OCI-LY1 (cell line): Measurements from ENCODE around the gene SOS1.

ENCODE experiments used
- H2AFZ ChIP-seq: fragments of 200-600 bp; sonication (generic), shearing (Covaris generic); 2 replicates; pipeline ENCODE4 v1.6.0; 2014; ENCODE audit warnings: antibody characterized with exemption, mild to moderate bottlenecking, low read length
- H3F3A ChIP-seq: fragments of 200-600 bp; sonication (generic), shearing (Covaris generic); 2 replicates; pipeline ENCODE4 v1.6.0; 2014; ENCODE audit warnings: mild to moderate bottlenecking, antibody characterized with exemption, low read length, moderate library complexity; ENCODE audit not compliant: insufficient read depth
- H3K27ac ChIP-seq: fragments of 200-600 bp; sonication (generic); 2 replicates; pipeline ENCODE4 v1.5.1; 2014; ENCODE audit warnings: low read length, mixed run types, mild to moderate bottlenecking, low read depth; ENCODE audit not compliant: poor library complexity, severe bottlenecking
- H3K27me3 ChIP-seq: fragments of 200-600 bp; sonication (generic); 2 replicates; pipeline ENCODE4 v1.6.0; 2014; ENCODE audit warnings: antibody characterized with exemption, mild to moderate bottlenecking, low read length, moderate library complexity; ENCODE audit not compliant: insufficient read depth
- H3K36me3 ChIP-seq: fragments of 200-600 bp; sonication (generic); 2 replicates; pipeline ENCODE4 v1.6.1; 2014; ENCODE audit warnings: mild to moderate bottlenecking, antibody characterized with exemption, low read length, moderate library complexity, mixed read lengths; ENCODE audit not compliant: insufficient read depth
- H3K4me1 ChIP-seq: fragments of 200-600 bp; sonication (generic); 2 replicates; pipeline ENCODE4 v1.5.1; 2014; ENCODE audit warnings: mild to moderate bottlenecking, low read length, moderate library complexity; ENCODE audit not compliant: insufficient read depth, severe bottlenecking
- H3K4me2 ChIP-seq: fragments of 200-600 bp; sonication (generic), shearing (Covaris generic); 2 replicates; pipeline ENCODE4 v1.6.1; 2014; ENCODE audit warnings: low read length
- H3K4me3 ChIP-seq: fragments of 200-600 bp; sonication (generic); 2 replicates; pipeline ENCODE4 v1.5.1; 2014; ENCODE audit warnings: low read length, low read depth, mild to moderate bottlenecking, mixed read lengths; ENCODE audit not compliant: poor library complexity, severe bottlenecking
- H3K79me2 ChIP-seq: fragments of 200-600 bp; shearing (Covaris generic); 2 replicates; pipeline ENCODE4 v1.6.1; 2016; ENCODE audit warnings: mixed run types, low read length, mixed read lengths; ENCODE audit not compliant: insufficient read depth
- H3K9ac ChIP-seq: fragments of 200-600 bp; sonication (generic), shearing (Covaris generic); 2 replicates; pipeline ENCODE4 v1.6.1; 2014; ENCODE audit warnings: mild to moderate bottlenecking, low read length, mixed read lengths
- H3K9me2 ChIP-seq: fragments of 200-600 bp; sonication (generic), shearing (Covaris generic); 2 replicates; pipeline ENCODE4 v1.6.1; 2014; ENCODE audit warnings: low read depth, mild to moderate bottlenecking, low read length, mixed read lengths
- H3K9me3 ChIP-seq: fragments of 200-600 bp; shearing (Covaris generic); 2 replicates; pipeline ENCODE4 v1.6.1; 2014; ENCODE audit warnings: low read length, mixed read lengths
- H4K20me1 ChIP-seq: fragments of 200-600 bp; sonication (generic), shearing (Covaris generic); 2 replicates; pipeline ENCODE4 v1.6.0; 2016; ENCODE audit warnings: mild to moderate bottlenecking, low read length; ENCODE audit not compliant: insufficient read depth
- CTCF ChIP-seq: fragments of 200-600 bp; sonication (generic), shearing (Covaris generic); IDR thresholded peaks from 2 replicates; pipeline ENCODE4 v1.5.1; 2017; ENCODE audit warnings: mild to moderate bottlenecking, antibody characterized with exemption, low read length, moderate library complexity, mixed read lengths
- EZH2 ChIP-seq: fragments of 200-600 bp; sonication (generic), shearing (Covaris generic); IDR thresholded peaks from 2 replicates; pipeline ENCODE4 v1.8.0; 2017; ENCODE audit warnings: borderline replicate concordance, mixed run types, mild to moderate bottlenecking, antibody characterized with exemption, low read length, moderate library complexity, mixed read lengths

SOS1 gene

GRCh38 chr2:38959466-38959865, 161.4 kb downstream of the SOS1 start:
- Histone ChIP-seq H3K27me3 (no peaks in the 10 kb centered on the region), H3K4me2 (no peak overlapping the region), H3K9me2 (no peaks in the 10 kb centered on the region), H3K27ac (no peak overlapping the region), H3K9ac (no peak overlapping the region), H2AFZ (no peak overlapping the region), H3F3A (no peaks in the 10 kb centered on the region), H3K4me1 (peaks cover 14% of the 10 kb centered on the region), H4K20me1 (no peaks in the 10 kb centered on the region), H3K9me3 (no peaks in the 10 kb centered on the region), H3K36me3 (no peaks in the 10 kb centered on the region), H3K4me3 (no peak overlapping the region), H3K79me2 (no peaks in the 10 kb centered on the region)
- TF ChIP-seq CTCF, result no peak
- TF ChIP-seq EZH2, result no peak

GRCh38 chr2:38957972-38958371, 162.9 kb downstream of the SOS1 start:
- Histone ChIP-seq H3K4me3 (no peak overlapping the region), H3K9me2 (no peaks in the 10 kb centered on the region), H2AFZ (no peak overlapping the region), H3K79me2 (no peaks in the 10 kb centered on the region), H3K9ac (no peak overlapping the region), H3K4me1 (peaks cover 14% of the 10 kb centered on the region), H3K36me3 (no peaks in the 10 kb centered on the region), H3F3A (no peaks in the 10 kb centered on the region), H3K4me2 (no peak overlapping the region), H3K27me3 (no peaks in the 10 kb centered on the region), H3K27ac (no peak overlapping the region), H3K9me3 (no peaks in the 10 kb centered on the region), H4K20me1 (no peaks in the 10 kb centered on the region)
- TF ChIP-seq EZH2 (no peak), CTCF (no peak)

GRCh38 chr2:38951766-38952165, 169.1 kb downstream of the SOS1 start:
- Histone ChIP-seq H3K4me3 (no peak overlapping the region), H3K27ac (no peak overlapping the region), H2AFZ (no peak overlapping the region), H3K9me2 (no peaks in the 10 kb centered on the region), H4K20me1 (no peaks in the 10 kb centered on the region), H3K36me3 (no peaks in the 10 kb centered on the region), H3K27me3 (no peaks in the 10 kb centered on the region; the same call in 1 of the 2 replicates), H3K9ac (no peak overlapping the region), H3K79me2 (no peaks in the 10 kb centered on the region), H3K4me2 (no peak overlapping the region), H3F3A (no peaks in the 10 kb centered on the region), H3K9me3 (no peaks in the 10 kb centered on the region), H3K4me1 (no peaks in the 10 kb centered on the region)
- TF ChIP-seq EZH2, result no peak
- no peak for TF ChIP-seq CTCF
